Activated naive CD8-positive, alpha-beta T cell treated with anti-CD3 and anti-CD28 coated beads, Interleukin-2, amount 50 U/mL, for 16 hours (primary cell): ENCODE data around the gene FSTL4.

ENCODE experiments used
- DNase-seq: peaks from one replicate; pipeline ENCODE4 v3.0.0-alpha.2; 2020; ENCODE audit warnings: low read depth, low spot score

FSTL4 gene

DNA sequence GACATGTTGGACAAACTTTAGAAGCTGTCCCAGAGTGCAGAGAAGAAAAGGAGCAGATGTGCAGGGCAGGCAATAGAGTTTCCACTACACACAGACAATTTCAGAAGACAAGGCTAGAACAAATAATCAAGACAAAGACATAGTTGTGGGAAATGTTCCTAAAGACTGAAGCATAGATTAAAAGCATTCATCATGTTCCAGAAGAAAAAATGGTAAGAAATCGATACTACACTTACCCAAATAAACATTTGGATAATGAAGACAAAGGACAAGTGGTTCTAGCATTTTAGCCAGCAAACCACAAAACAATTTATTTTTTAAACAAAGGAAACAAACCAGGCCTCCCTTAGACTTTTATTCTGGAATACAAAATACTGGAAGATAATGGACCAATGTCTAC lies 97.9 kb downstream of the FSTL4 start:
- DNase-seq: no peak

DNA sequence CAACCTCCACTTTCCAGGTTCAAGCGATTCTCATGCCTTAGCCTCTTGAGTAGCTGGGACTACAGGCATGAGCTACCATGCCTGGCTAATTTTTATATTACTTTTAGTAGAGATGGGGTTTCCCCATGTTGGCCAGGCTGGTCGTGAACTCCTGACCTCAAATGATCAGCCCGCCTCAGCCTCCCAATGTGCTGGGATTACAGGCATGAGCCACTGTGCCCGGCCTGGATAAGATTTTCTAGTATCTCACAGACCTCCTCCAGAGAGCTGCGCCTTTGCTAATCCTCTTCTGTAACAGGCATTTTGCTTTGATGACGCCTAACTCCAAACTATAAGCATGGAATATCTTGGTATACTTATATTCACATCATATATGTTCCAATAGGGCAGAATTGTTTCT lies 99.4 kb downstream of the FSTL4 start:
- DNase-seq: no peak

DNA sequence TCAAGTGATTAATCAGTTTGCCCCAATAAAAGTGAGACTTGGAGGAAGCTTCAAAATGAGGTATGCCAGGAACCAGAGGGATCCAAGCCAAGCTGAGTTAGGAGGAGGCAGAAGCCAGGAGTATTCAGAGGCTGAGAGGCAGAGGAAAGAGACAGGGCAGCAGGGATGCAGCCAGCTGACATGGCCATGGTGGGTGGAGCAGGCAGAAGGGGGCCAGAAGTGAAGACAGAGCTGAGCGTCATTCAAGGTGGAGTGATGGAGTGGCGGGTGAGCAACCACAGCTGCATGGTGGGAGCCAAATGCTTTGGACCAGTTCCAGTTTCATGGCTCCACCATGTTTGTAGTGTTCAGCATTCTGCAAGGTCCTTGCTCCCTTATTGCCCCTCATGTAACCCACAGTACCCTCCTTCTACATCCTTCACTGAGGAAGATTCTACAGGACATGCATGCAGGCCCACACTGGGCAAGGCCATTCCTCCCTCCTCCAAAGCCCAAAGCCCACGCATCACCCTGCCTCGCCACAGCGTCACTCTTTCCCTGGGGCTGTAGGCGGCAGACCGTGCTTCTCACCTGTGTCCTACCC lies 100.6 kb downstream of the FSTL4 start:
- DNase-seq: no peak

DNA sequence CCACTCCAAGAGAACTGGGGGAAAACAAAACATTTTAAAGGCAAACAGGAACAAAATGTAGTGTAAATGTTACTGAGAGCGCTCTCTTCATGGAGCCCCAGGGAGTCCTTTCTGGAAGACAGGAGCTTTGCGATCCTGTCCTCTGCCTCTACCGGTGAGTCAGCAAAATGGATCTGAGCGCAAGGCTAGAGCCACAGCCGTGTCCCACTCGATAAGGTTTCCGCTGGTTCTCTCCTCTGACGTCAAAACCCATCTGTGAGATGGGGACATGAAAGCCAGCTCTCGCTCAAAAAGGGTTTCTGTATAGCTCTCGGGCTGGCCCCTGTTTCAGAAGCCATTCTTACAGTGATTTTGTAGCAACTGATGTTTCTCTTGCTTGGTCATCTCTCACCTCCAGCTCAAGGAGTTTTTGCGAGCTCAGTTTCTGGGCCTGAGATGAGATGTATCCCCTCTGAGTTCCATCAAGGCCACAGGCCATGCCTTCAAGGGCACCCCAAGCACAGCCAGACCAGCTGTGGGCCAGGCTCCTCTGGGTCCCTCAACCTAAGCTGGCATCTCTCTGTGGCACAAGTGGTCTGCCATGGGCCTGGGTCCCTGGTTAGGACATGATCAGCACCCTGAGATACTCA lies 101.6 kb downstream of the FSTL4 start:
- no peak for DNase-seq

DNA sequence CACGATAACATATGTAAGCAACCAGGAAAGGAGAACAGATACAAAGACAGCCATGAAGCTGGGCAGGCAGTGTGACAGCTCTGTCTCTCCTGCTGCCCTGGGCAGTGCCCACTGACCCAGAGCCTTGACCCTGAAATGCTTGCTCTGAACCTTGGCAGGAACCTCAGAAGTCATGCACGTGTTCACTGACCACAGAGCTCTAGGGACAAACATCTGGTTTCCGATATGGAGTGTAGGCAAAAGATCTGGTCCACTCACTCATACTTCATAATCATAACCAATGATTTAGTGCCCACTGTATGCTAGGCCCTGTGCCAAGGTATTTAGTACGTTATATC lies 102.6 kb downstream of the FSTL4 start:
- no peak for DNase-seq

DNA sequence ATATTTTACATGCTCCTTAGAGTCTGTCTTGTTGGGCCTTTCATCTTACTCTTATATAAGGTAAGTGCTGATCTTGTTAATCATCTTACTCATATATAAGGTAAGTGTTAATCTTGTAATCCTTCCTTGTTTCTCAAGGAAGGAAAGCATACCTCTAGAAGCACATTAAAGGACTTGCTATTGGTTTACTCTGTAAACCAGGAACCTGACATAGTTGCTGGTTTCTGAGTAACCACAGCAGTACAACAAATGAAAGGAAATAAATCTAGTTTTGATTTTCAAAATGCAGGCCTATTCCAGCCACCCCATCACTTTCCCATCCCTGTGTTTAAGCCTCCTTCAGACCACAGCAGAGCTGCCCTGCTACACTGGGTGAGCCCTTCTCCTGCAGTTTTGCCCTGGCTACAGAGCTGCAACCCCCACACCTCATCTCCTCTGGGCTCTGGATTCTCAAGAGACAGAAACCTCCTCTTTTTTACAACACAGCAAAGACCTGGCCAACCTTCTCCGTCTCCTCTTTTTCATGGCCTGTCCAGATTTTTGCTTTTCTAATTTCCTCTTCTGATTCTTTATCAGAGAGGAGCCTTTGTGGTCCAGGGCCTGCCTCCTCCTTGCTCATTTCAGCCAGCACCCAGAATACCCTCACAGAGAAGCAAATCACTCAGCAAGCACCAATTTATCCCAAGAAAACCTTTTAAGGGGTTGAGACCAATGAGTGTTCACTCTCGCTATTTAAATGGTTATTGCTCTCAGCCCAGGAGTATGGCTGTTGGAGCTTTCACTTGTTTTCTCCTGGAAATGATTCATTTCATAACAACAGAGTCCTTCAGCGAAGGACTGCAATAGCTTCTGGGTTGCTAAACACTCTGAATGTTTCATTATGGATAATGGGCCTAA lies 103.2 kb downstream of the FSTL4 start:
- no peak for DNase-seq

DNA sequence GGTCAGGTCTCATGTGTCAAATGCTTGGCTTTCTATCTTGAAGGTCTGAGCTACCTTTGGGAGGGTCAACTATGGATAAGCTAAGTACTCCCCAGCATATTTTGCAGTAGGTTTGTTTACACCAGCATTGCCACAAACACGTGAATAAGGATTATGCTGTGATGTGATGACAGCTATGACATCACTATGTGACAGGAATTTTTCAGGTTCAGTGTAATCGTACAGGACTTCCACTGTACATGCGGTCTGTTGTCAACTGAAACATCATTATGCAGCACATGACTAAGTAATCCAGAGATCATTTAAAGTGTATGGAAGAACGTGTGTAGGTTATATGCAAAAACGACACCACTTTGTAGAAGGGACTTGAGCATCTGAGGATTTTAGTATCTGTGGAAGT lies 104.0 kb downstream of the FSTL4 start:
- DNase-seq: no peak

DNA sequence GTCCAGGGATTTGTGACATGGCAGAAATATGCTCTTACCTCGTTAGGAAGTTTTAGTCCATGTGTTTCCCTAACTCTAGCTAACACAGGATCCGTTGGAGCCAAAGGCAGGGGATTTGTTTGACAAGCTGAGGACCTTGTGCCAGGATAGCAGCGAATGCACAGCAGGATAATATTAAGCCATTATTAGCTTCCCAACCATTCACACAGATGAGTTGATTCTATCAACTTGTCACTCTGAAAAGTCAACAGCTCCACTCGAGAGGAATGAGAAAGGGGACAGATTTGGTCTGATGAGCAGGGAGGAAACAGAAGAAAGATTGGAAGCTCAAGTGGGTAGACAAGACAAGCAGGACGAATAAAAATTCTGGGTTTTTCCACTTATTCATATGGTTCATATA lies 106.2 kb downstream of the FSTL4 start:
- DNase-seq: no peak

DNA sequence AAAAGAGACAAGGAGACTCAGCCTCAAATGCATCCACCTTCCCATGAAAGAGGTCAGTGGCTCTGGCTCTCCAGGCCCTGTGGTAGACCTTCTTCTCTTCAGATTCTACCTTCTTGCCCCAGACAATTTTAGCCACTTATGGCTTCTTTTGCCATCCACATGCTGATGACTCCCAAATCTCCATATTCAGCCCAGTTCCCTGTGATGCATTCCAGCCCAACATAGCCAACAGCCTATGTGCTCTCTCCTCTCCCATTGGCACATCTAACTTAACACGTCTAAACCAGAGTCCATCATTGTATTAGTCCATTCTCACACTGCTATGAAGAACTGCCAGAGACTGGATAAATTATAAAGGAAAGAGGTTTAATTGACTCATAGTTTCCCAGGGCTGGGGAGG lies 108.8 kb downstream of the FSTL4 start:
- no peak for DNase-seq

DNA sequence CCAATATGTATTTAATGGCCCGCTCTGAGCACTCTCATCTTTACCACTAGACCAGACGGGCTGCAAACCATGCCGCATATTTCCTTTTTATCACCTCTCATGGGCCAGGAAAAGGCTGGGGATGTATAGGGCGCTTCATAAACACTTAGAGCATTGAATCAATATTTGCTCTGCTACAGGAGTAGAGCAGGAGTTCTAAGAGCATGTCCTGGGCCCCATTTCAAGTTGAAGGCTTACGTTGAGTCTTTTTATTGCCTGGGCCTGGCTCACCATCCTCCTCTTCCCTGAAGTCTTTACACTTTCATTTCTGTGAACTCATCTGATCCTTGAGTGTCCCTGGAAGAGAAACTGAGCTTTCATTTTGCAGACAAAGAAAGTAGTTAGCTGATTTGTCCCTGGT lies 112.4 kb downstream of the FSTL4 start:
- no peak for DNase-seq

DNA sequence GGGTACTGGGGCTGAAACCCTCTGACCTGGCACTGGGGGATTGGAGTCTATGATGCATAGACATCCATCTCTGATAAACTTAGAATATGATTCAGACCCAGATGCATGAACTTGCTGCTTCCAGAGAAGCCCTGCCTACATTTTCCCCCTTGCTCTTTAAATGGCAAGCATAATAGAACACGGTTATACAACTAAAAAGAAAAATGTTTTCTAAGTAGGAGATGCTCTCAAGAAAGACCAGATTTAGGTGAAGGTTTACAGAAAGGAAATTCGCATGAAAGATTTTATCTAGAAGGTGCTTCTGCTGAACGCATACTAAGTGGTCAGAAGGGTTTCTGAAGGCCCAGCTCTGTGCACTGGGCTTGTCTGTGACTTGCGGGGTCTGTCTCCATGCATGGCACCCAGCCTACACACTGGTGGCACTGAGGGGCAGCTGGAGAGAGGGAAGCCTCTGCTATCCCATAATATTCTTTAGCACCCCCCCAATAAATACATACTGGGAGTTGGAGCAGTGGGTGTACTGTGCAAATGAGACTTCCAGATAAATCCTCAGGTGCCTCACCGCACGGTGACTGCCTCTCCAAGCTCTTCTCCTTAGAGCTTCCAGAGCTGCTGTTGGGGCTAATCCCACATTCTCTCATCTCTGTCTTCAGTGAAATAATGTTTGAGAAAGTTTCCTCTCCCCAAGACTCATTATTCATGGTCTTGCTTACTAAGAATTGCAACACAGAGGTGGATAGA lies 114.6 kb downstream of the FSTL4 start:
- DNase-seq: no peak

DNA sequence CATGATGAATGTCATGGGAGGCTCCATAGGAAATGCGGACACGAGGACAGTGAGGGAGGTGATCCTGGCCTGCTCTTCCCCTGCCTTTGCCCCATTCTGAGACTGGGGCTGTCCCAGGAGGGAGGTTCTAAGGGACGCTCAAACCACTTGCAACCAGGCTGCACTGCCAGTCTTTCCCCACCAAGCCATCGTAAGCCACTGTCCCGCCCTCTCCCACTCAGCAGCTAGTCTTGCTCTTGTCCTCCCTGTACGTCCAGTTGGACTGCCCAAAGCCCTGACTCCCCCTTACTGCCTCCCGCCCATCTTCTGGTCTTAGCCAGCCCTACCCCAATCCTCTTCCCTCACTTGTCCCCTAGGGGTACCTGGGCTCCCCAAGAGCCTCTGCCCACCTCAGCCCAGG lies 115.7 kb downstream of the FSTL4 start:
- DNase-seq: no peak

DNA sequence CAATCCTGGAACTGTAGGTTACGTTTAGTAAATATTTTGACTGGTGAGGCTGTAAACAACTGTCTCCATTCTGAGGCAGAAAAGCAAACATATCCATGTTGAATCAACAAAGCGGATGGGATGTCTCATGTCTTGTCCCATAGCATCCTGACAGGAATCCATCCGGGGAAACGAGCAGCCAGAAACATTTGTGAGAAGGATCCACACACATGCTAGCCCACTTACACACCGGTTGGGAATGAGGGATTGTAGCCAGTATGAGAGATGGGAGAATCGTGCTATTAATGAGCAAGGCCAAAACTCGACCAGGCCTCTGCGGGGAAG lies 117.5 kb downstream of the FSTL4 start:
- no peak for DNase-seq

DNA sequence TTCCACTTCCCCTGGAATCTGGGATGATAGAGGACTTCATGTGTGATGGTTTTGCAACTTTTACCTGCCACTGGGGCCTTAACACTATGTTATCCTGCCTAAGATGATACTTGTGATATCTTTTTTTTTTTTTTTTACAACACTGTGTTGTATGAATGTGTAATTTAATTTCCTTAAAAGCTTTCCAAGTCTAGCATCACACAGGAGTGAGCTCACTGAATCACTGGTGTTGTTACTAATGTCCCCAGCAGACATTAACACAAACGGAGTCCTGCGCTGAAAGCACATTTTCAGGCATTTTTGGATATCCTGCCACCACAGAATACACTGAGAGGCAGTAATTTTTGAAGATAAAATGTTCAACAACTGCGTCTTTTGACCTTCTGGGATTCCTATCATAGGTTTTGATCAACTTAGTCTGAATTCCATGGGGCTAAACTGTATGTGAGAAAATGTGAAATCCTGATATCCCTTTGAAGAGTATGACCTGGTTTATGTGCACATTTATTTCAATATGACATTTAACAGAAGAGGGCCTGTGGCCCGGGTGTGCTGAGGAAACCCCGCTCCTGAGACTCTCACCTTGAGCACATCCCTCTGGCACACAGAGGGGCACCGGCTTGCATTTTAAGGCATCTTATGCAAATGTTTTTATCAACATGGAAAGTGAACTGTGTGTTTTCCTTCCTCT lies 118.0 kb downstream of the FSTL4 start:
- no peak for DNase-seq

DNA sequence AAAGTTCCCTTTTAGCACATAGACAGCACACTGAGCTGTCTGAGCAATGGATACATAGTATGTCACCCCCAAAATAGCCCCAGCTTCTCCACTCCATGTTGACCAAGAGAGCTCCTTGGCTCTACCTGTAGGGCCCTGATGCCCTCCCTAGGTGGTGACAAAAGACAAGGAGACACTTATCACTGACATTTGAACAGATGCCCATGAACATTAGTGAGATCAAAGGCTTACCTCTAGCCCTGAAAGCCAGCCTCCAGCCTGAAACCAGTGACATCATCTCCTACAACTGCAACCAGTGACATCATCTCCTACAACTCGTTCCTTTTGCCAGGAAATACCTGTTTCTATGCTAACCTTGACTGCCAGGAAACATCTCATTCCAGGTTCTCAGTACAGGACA lies 122.7 kb downstream of the FSTL4 start:
- DNase-seq: no peak

DNA sequence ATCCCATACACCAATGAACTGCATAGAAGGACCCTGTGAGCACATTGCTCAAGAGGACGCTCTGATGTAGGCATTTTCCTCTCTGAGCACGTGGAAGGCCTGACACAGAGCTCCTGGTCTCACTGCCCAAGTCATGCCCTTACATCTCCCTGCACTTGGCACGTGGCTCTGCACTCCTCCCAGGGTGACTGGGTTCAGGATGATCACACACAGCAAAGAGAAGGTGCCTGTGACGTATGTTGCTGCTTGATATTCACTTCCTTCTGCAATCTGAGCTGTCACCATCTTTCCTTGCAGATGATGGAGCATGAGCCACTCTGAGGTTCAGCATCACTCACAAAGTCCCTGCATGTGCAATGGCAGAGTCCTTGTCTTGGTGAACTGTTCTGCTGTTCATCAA lies 125.2 kb downstream of the FSTL4 start:
- DNase-seq: no peak

DNA sequence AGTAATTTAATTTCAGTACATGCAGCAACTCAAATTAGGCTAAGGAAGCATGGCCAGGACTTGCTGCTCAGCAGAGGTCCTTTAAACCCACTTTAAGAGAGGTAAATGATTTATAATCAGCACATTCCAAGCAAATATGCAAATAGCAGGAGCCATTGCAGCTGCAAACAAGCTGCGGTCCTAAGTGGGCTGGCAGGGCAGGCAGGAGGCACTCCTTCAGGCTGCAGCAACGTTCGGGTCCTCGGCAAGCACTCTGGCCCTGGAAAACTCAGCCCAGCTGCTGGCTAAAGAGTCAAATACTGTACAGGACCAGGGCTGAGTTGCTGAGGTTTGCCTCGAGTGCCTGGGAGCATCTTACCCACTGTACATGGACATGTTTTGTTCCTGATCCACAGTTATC lies 126.9 kb downstream of the FSTL4 start:
- no peak for DNase-seq

DNA sequence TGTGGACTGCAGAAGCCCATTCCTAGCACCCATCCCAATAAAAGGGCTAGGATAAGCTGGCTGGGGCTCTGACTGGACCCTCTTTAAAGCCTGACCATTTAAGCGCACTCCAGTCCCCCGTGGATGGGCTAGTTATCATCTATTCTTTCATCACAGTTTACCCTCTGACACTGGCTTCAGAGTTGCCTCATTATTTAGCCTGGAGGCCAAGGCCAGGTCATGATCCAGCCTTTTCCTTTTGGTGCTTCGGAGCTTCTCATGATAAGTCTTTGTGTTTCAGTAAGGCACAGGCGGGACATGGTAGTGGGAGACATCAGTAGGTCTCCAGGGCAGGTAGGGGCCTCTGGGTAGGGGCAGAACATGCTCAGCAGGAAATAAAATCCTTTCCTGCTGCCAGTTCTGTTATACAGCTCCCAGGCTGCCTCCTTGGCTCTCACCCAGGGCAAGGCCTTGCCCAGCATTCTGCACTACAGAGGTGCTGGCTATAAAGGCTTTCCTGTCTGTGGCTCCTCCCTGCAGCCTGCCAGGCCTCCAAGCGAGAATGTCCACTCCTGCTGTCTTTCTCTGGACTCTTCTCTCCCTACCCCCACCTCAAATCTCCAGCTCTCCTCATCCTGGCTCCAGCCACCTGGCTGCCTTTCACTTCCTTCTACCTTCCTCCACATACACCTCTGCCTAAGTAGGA lies 128.8 kb downstream of the FSTL4 start:
- DNase-seq: no peak

DNA sequence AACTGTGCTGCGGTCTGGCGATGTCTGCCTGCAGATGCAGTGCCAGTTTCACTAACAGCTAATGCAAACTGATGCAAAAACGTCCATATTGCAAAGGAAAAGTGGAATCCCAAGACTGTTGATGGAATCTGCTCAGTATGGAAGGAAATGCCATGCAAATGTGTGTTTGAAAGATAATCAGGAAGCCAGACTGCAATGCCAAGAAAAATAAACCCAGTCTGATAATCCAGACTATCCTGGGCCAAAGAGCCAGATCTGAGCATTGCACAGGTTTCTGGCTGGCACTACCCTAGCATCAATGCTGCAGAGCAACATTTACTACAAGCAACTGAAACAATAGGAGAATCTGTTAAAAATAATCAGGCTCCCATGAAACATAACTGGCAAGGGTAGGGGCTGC lies 130.3 kb downstream of the FSTL4 start:
- DNase-seq: no peak

DNA sequence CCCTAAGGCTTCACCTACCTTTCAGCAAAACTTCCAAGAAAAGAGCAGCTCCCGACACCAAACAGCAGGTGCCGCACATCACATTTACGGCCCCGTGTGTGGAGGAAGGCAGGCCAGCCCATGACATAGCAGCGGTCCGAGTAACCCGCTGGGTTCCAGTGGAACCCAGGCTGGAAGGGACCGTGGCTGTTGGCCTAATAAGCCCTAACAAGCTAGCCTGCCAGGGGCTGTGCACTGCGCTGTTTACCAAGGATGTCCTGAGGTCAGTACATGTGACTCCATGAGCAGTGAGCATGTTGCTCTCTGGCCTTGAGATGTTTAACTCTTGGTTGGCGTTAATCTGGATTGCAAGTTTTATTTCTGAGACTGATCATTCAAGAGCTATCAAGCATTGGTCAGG lies 131.5 kb downstream of the FSTL4 start:
- DNase-seq: no peak

DNA sequence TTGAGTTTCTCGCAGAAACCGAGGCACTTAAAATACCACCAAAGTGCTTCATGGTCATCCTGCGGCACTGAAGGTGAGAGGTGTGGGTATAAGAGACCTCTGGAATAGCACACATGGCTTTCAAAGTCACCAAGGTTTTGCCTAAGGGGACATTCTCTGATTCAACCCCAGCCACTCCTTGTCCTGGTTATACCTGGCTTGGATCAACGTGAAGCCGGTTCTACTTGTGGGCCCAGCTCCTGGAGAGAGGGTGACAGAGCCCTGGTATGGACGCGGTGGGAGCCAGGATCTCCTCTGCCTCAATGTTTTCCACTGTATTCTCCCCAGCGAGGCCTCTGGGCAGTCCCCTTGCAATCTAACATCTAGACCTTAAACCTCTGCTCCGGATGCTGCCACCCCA lies 132.0 kb downstream of the FSTL4 start:
- DNase-seq: no peak
